H1 (cell line): Measurements from ENCODE around the gene ACTL8. TPM values are rescaled to one million over a fixed set of nuclear protein-coding genes. Genes with fewer than 3 reads are reported as not detected.

Experiments used
- CTCF ChIA-PET: fragments of 300-600 bp; sonication (Branson Sonifier 250); formaldehyde crosslinking; loops from one replicate; lab custom pipeline; 2021; ENCODE audit not compliant: partially characterized antibody; lab: Charles Lee
- POLR2A ChIA-PET: fragments of 300-600 bp; sonication (Branson Sonifier 250); formaldehyde crosslinking; loops from one replicate; lab custom pipeline; 2021; ENCODE audit warnings: inconsistent platforms; ENCODE audit not compliant: partially characterized antibody; lab: Charles Lee
- DNase-seq, 2 experiments: peaks; one replicate each; pipeline versions ENCODE4 v3.0.0 to v3.0.0-alpha.2; 2010 to 2022; ENCODE audit warnings: low spot score in 2 of 2, low read depth in 1 of 2, mixed read lengths in 1 of 2
- FAIRE-seq: peaks from 2 replicates; lab custom pipeline; 2011; peaks lifted over from hg19 to GRCh38; lab: Jason Lieb, UNC
- H2AFZ ChIP-seq: 2 replicates; pipeline ENCODE4 v1.8.1; 2012; ENCODE audit warnings: low read length, inconsistent platforms
- H2AK5ac ChIP-seq: 2 replicates; pipeline ENCODE4 v1.6.1; 2013; ENCODE audit warnings: low read depth, low read length
- H2BK120ac ChIP-seq: replicated peaks from 2 replicates; pipeline ENCODE3; 2013; ENCODE audit warnings: low read depth, low read length, inconsistent platforms
- H2BK12ac ChIP-seq: 2 replicates; pipeline ENCODE4 v1.6.1; 2013; ENCODE audit warnings: low read depth, low read length
- H2BK15ac ChIP-seq: 2 replicates; pipeline ENCODE4 v1.6.1; 2013; ENCODE audit warnings: low read length
- H2BK20ac ChIP-seq: 2 replicates; pipeline ENCODE4 v1.6.1; 2013; ENCODE audit warnings: low read length
- H2BK5ac ChIP-seq: 2 replicates; pipeline ENCODE4 v1.6.1; 2013; ENCODE audit warnings: low read depth, low read length
- H3K14ac ChIP-seq: 2 replicates; pipeline ENCODE4 v1.6.1; 2013; ENCODE audit warnings: inconsistent platforms; ENCODE audit not compliant: insufficient read length
- H3K18ac ChIP-seq: 2 replicates; pipeline ENCODE4 v1.6.1; 2013; ENCODE audit warnings: low read length; ENCODE audit errors: extremely low read depth
- H3K23ac ChIP-seq: 2 replicates; pipeline ENCODE4 v1.6.1; 2013; ENCODE audit warnings: inconsistent platforms; ENCODE audit not compliant: insufficient read length
- H3K23me2 ChIP-seq: 2 replicates; pipeline ENCODE4 v1.6.1; 2013; ENCODE audit warnings: low read depth, low read length
- H3K27ac ChIP-seq: 2 replicates; pipeline ENCODE4 v1.6.1; 2011; ENCODE audit warnings: low read depth, low read length, inconsistent platforms
- H3K27me3 ChIP-seq, 4 experiments: replicated peaks in 1 of 4; 1 replicate in 1 of 4; 2 replicates in 3 of 4; pipeline versions ENCODE4 v1.6.1 to v1.8.1; 2011 to 2013; ENCODE audit warnings: low read length in 3 of 4, mild to moderate bottlenecking in 3 of 4, inconsistent platforms in 2 of 4, mixed read lengths in 2 of 4, moderate library complexity in 1 of 4; ENCODE audit not compliant: control insufficient read depth in 3 of 4, insufficient read depth in 3 of 4; ENCODE audit errors: extremely low read depth in 1 of 4
- H3K36me3 ChIP-seq, 4 experiments: 2 replicates each; pipeline versions ENCODE4 v1.6.1 to v1.8.1; 2011 to 2013; ENCODE audit warnings: mild to moderate bottlenecking in 4 of 4, low read length in 3 of 4, moderate library complexity in 2 of 4, control low read depth in 1 of 4, inconsistent platforms in 1 of 4; ENCODE audit not compliant: insufficient read depth in 4 of 4, control insufficient read depth in 2 of 4
- H3K4ac ChIP-seq: replicated peaks from 2 replicates; pipeline ENCODE3; 2013; ENCODE audit warnings: low read length, low read depth, mixed read lengths, inconsistent platforms; ENCODE audit not compliant: insufficient read length
- H3K4me1 ChIP-seq, 4 experiments: replicated peaks in 1 of 4; 1 replicate in 1 of 4; 2 replicates in 3 of 4; pipeline versions ENCODE4 v1.6.1 to v1.8.1; 2011 to 2013; ENCODE audit warnings: low read length in 3 of 4, inconsistent platforms in 2 of 4, mixed read lengths in 1 of 4; ENCODE audit not compliant: insufficient read depth in 4 of 4, control insufficient read depth in 3 of 4
- H3K4me2 ChIP-seq, 2 experiments: 2 replicates each; pipeline versions ENCODE4 v1.6.1 to v1.8.1; 2011 to 2013; ENCODE audit warnings: low read depth in 2 of 2, low read length in 2 of 2, control low read depth in 1 of 2, inconsistent platforms in 1 of 2, mild to moderate bottlenecking in 1 of 2; ENCODE audit not compliant: insufficient read depth in 1 of 2
- H3K4me3 ChIP-seq, 4 experiments: fragments of 200-600, 300-600 bp in 1 of 4; sonication (generic), shearing (Covaris generic), sonication (Bioruptor Twin) in 1 of 4; 2 replicates each; pipeline versions ENCODE4 v1.5.1 to v1.8.1; 2011 to 2016; ENCODE audit warnings: low read length in 4 of 4, low read depth in 3 of 4, control low read depth in 2 of 4, inconsistent platforms in 2 of 4, mild to moderate bottlenecking in 2 of 4, mixed read lengths in 1 of 4, moderate library complexity in 1 of 4; ENCODE audit not compliant: insufficient read depth in 2 of 4; ENCODE audit errors: extremely low read depth in 1 of 4
- H3K56ac ChIP-seq: replicated peaks from 2 replicates; pipeline ENCODE3; 2013; ENCODE audit warnings: low read depth, mild to moderate bottlenecking, mixed read lengths, low read length, inconsistent platforms; ENCODE audit not compliant: insufficient read length
- H3K79me1 ChIP-seq: 2 replicates; pipeline ENCODE4 v1.6.1; 2013; ENCODE audit warnings: low read depth, low read length, control low read depth
- H3K79me2 ChIP-seq, 2 experiments: 2 replicates each; pipeline versions ENCODE4 v1.6.1 to v1.8.1; 2012 to 2013; ENCODE audit warnings: low read length in 2 of 2, mild to moderate bottlenecking in 2 of 2, inconsistent platforms in 1 of 2; ENCODE audit not compliant: insufficient read depth in 2 of 2, control insufficient read depth in 1 of 2
- H3K9ac ChIP-seq, 4 experiments: replicated peaks in 1 of 4; 1 replicate in 1 of 4; 2 replicates in 3 of 4; pipeline versions ENCODE4 v1.6.1 to v1.8.1; 2011 to 2013; ENCODE audit warnings: low read depth in 3 of 4, low read length in 3 of 4, control low read depth in 2 of 4, mild to moderate bottlenecking in 2 of 4, moderate library complexity in 2 of 4, inconsistent platforms in 1 of 4; ENCODE audit errors: extremely low read depth in 1 of 4
- H3K9me3 ChIP-seq, 2 experiments: 2 replicates each; pipeline versions ENCODE4 v1.6.1 to v1.8.1; 2012 to 2013; ENCODE audit warnings: mild to moderate bottlenecking in 2 of 2, moderate library complexity in 2 of 2, control low read depth in 1 of 2, inconsistent platforms in 1 of 2, low read depth in 1 of 2, low read length in 1 of 2, mixed read lengths in 1 of 2; ENCODE audit not compliant: insufficient read depth in 2 of 2
- H4K20me1 ChIP-seq, 2 experiments: replicated peaks in 1 of 2; 2 replicates each; pipeline versions ENCODE3 to v1.8.1; 2011 to 2013; ENCODE audit warnings: inconsistent platforms in 2 of 2, low read length in 2 of 2, mild to moderate bottlenecking in 1 of 2; ENCODE audit not compliant: insufficient read depth in 2 of 2, control insufficient read depth in 1 of 2
- H4K5ac ChIP-seq: 2 replicates; pipeline ENCODE4 v1.6.1; 2013; ENCODE audit warnings: low read length, low read depth, mixed read lengths, inconsistent platforms; ENCODE audit not compliant: insufficient read length
- H4K8ac ChIP-seq: 2 replicates; pipeline ENCODE4 v1.8.0; 2013; ENCODE audit warnings: mild to moderate bottlenecking, moderate library complexity, low read length, inconsistent platforms; ENCODE audit not compliant: insufficient read depth; ENCODE audit errors: extremely low read depth
- H4K91ac ChIP-seq: replicated peaks from 2 replicates; pipeline ENCODE3; 2013; ENCODE audit warnings: low read length, mixed read lengths, inconsistent platforms; ENCODE audit not compliant: insufficient read length
- GABPA ChIP-seq: IDR thresholded peaks from 2 replicates; pipeline ENCODE4 v1.6.1; 2011; ENCODE audit warnings: mild to moderate bottlenecking, low read length, moderate library complexity, borderline replicate concordance; ENCODE audit not compliant: insufficient read depth
- SAP30 ChIP-seq: fragments of 300-600 bp; sonication (generic); IDR thresholded peaks from 2 replicates; pipeline ENCODE4 v1.7.1; 2012; ENCODE audit warnings: low read length, moderate library complexity, mild to moderate bottlenecking, inconsistent platforms; ENCODE audit not compliant: insufficient read depth, insufficient replicate concordance
- SP2 ChIP-seq: IDR thresholded peaks from 2 replicates; pipeline ENCODE4 v1.6.1; 2012; ENCODE audit warnings: mild to moderate bottlenecking, low read length, inconsistent platforms
- WGBS, 2 experiments: shearing (Covaris generic) in 1 of 2; methylation state at CpG; one replicate each; pipeline versions ENCODE4 v1.1.6 to v1.1.7; 2013 to 2015; ENCODE audit warnings: low lambda C conversion rate in 2 of 2, mixed read lengths in 2 of 2, inconsistent platforms in 1 of 2, low coverage in 1 of 2, missing lambda C conversion rate in 1 of 2; ENCODE audit not compliant: insufficient replicate concordance in 2 of 2, insufficient coverage in 1 of 2, insufficient read length in 1 of 2; ENCODE audit errors: extremely low coverage in 1 of 2, missing lambda C conversion rate in 1 of 2; 5-methylcytosine and 5-hydroxymethylcytosine counted together
- polyA plus RNA-seq, 7 experiments: library from polyadenylated mRNA; depleted of rRNA in 3 of 7; stranded (reverse) in 5 of 7; unstranded in 2 of 7; fragments of >200 nt in 5 of 7; fragments of 200-250 nt in 2 of 7; gene quantifications; 1 replicate in 5 of 7; 2 replicates in 1 of 7; 4 replicates in 1 of 7; pipeline versions ENCODE4 v1.2.1 to v1.2.3, GENCODE V29; 2011 to 2013; ENCODE audit warnings: missing spikeins in 2 of 7, mixed read lengths in 2 of 7
- total RNA-seq: library from RNA; stranded (reverse); fragmentation: NEBNext Ultra II Directional; extraction: Animal tissue kit (Norgen Biotek cat#: 25700); gene quantifications from 2 replicates; pipeline ENCODE4 v1.2.1, GENCODE V29; 2021

The ACTL8 gene
- total and polyA plus RNA-seq, 2 of the 8 experiments (the other 6 are each of a cell fraction or from before 2014, with no cell fraction given): 0.33 to 0.47 TPM

DNA sequence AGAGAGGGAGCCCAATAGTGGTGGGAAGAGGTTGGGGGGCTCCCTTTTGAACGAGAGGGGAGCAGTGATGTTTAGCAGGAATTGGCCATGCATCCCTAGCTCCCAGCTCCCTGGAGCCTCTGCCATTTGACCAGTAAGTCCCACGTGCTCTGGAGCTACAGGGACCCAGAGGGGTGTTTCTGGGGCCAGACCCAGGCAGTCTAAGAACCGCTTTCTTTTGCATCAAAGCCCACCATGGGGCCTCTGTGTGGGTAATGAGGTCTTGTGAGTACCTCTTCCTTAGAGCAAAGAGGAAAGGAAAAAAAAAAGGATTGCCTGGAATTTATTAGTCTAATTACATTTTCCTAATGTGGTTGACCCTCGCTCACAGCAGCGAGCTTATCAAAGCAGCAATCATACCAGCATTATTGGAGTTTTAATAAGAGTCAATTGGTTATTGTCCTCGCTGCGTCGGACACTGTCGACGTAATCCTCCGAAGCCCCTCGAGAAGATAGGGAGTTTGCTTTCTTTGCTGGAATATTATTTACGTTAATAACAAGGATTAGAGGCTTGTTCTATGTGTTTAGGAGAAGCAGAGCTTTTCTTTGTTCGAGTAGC is 17.6 kb downstream of the ACTL8 start:
- H3K27me3 ChIP-seq: no peaks in the 10 kb centered on the region
- no peak overlapping the region for H2BK12ac ChIP-seq
- no peak overlapping the region for H2AK5ac ChIP-seq
- no peak overlapping the region for H3K9ac ChIP-seq
- H4K91ac ChIP-seq: no peak overlapping the region
- no peaks in the 10 kb centered on the region; a peak in 2 of 7 replicates for H3K4me1 ChIP-seq
- CTCF ChIA-PET: interaction anchor here (0.6 to 6.9 kb wide), 25 partner anchors 9 to 271 kb away, joined by 3 to 38 read pairs (median 5); no protein-coding TSS in a partner anchor
- no peak overlapping the region for H3K14ac ChIP-seq
- H2BK15ac ChIP-seq: no peak overlapping the region
- H3K23ac ChIP-seq: no peak overlapping the region
- POLR2A ChIA-PET: no interaction called here
- no peak overlapping the region for H2BK20ac ChIP-seq
- H4K20me1 ChIP-seq: no peaks in the 10 kb centered on the region
- FAIRE-seq (no peak), DNase-seq (no peak)
- no peak overlapping the region for H2BK120ac ChIP-seq
- no peak overlapping the region for H4K8ac ChIP-seq
- H4K5ac ChIP-seq: no peak overlapping the region
- no peak overlapping the region for H2BK5ac ChIP-seq
- H3K27ac ChIP-seq: no peak overlapping the region
- H3K36me3 ChIP-seq: no peaks in the 10 kb centered on the region
- 0 out of 2 replicates have a peak overlapping the region, but pooled peaks have one; percentile 58 for H2AFZ ChIP-seq
- no peak overlapping the region for H3K4me3 ChIP-seq
- H3K23me2 ChIP-seq: no peaks in the 10 kb centered on the region
- 88% methylated on average over 13 of the region's 14 CpGs; no CpG with 5 or more reads in 1 of the 2 experiments for WGBS, 2 experiments
- no peak overlapping the region for H3K4me2 ChIP-seq
- H3K79me2 ChIP-seq: no peaks in the 10 kb centered on the region
- H3K56ac ChIP-seq: no peak overlapping the region
- no peaks in the 10 kb centered on the region for H3K79me1 ChIP-seq
- H3K18ac ChIP-seq: no peak overlapping the region
- H3K9me3 ChIP-seq: no peaks in the 10 kb centered on the region
- no peak overlapping the region for H3K4ac ChIP-seq
- TF ChIP-seq SAP30 (no peak), SP2 (no peak), GABPA (no peak)
